HCT116 (cell line): Measurements from ENCODE around the gene DDRGK1. TPM values are rescaled to one million over a fixed set of nuclear protein-coding genes. Genes with fewer than 3 reads are reported as not detected.

Experiments used
- ATAC-seq: fragments of 200-7000 bp; cut with Tn5 transposase; 2 replicates; pipeline ENCODE4 v1.9.1; 2020; ENCODE audit warnings: mild to moderate bottlenecking, moderate library complexity
- BruUV-seq: library from RNA; stranded (reverse); fragments of 400-500 nt; replicated peaks from 2 replicates; lab custom pipeline; 2021; lab: Mats Ljungman, UMichigan
- CTCF ChIA-PET: fragments of 300-600 bp; sonication (Branson Sonifier 250); formaldehyde crosslinking; loops from one replicate; lab custom pipeline; 2021; ENCODE audit warnings: antibody characterized with exemption; lab: Charles Lee
- POLR2A ChIA-PET: fragments of 300-600, 350-600 bp; sonication (Branson Sonifier 250); formaldehyde crosslinking; loops from one replicate; lab custom pipeline; 2021; ENCODE audit warnings: antibody characterized with exemption; lab: Charles Lee
- RAD21 ChIA-PET, 2 experiments: fragments of 300-600 bp; sonication (Branson Sonifier 250); formaldehyde crosslinking; loops; one replicate each; lab custom pipeline; 2023; ENCODE audit warnings: low total read pairs in 2 of 2; ENCODE audit not compliant: uncharacterized antibody in 2 of 2, unreplicated experiment in 2 of 2, low non-redundant PET in 1 of 2; lab: Charles Lee
- DNase-seq: peaks from one replicate; pipeline ENCODE4 v3.0.0-alpha.2; 2010; ENCODE audit warnings: low read depth, low spot score
- H2AFZ ChIP-seq: fragments of 200-600 bp; shearing (Covaris generic), sonication (generic); 2 replicates; pipeline ENCODE4 v1.6.1; 2017; ENCODE audit warnings: low read depth, mixed run types, mixed read lengths, antibody characterized with exemption, low read length; ENCODE audit not compliant: poor library complexity, severe bottlenecking
- H3K27ac ChIP-seq: 2 replicates; pipeline ENCODE4 v1.5.1; 2012; ENCODE audit warnings: low read depth, low read length
- H3K27me3 ChIP-seq: fragments of 200-600 bp; sonication (generic); 2 replicates; pipeline ENCODE4 v1.6.1; 2016; ENCODE audit warnings: mixed run types, low read length, mixed read lengths; ENCODE audit not compliant: insufficient read depth
- H3K36me3 ChIP-seq, 2 experiments: fragments of 200-500 bp in 1 of 2; fragments of 200-600 bp in 1 of 2; sonication (Bioruptor generic) in 1 of 2; sonication (generic) in 1 of 2; 2 replicates each; pipeline versions ENCODE4 v1.5.1 to v1.6.1; 2014 to 2016; ENCODE audit warnings: low read length in 2 of 2, inconsistent platforms in 1 of 2, mixed read lengths in 1 of 2, mixed run types in 1 of 2; ENCODE audit not compliant: insufficient read depth in 2 of 2, control insufficient read depth in 1 of 2
- H3K4me1 ChIP-seq, 2 experiments: fragments of 200-600 bp in 1 of 2; sonication (generic) in 1 of 2; 2 replicates each; pipeline versions ENCODE4 v1.5.1 to v1.6.1; 2012 to 2017; ENCODE audit warnings: low read length in 2 of 2, inconsistent platforms in 1 of 2, mild to moderate bottlenecking in 1 of 2, mixed read lengths in 1 of 2, mixed run types in 1 of 2, moderate library complexity in 1 of 2; ENCODE audit not compliant: insufficient read depth in 2 of 2, control insufficient read depth in 1 of 2
- H3K4me2 ChIP-seq: fragments of 200-600 bp; sonication (generic); 2 replicates; pipeline ENCODE4 v1.6.1; 2017; ENCODE audit warnings: mixed run types, low read length, mixed read lengths
- H3K4me3 ChIP-seq, 2 experiments: fragments of 200-600 bp in 1 of 2; sonication (generic) in 1 of 2; replicated peaks in 1 of 2; 2 replicates each; pipeline ENCODE4 v1.5.1; 2011 to 2016; ENCODE audit warnings: low read length in 2 of 2, control low read depth in 1 of 2, low read depth in 1 of 2, mild to moderate bottlenecking in 1 of 2, mixed read lengths in 1 of 2, mixed run types in 1 of 2
- H3K79me2 ChIP-seq: fragments of 200-600 bp; sonication (generic); 2 replicates; pipeline ENCODE4 v1.6.1; 2017; ENCODE audit warnings: mild to moderate bottlenecking, mixed run types, low read length, moderate library complexity, mixed read lengths; ENCODE audit not compliant: insufficient read depth
- H3K9ac ChIP-seq: fragments of 200-600 bp; sonication (generic); 2 replicates; pipeline ENCODE4 v1.6.1; 2016; ENCODE audit warnings: low read length, mixed read lengths
- H3K9me2 ChIP-seq: fragments of 200-600 bp; sonication (generic), shearing (Covaris generic); 2 replicates; pipeline ENCODE4 v1.6.1; 2017; ENCODE audit warnings: mixed run types, mild to moderate bottlenecking, moderate library complexity; ENCODE audit not compliant: insufficient read depth
- H3K9me3 ChIP-seq, 2 experiments: fragments of 200-500 bp in 1 of 2; fragments of 200-600 bp in 1 of 2; sonication (Bioruptor generic) in 1 of 2; sonication (generic) in 1 of 2; 2 replicates each; pipeline ENCODE4 v1.6.1; 2014 to 2017; ENCODE audit warnings: low read length in 2 of 2, mixed read lengths in 2 of 2, inconsistent platforms in 1 of 2, low read depth in 1 of 2, mild to moderate bottlenecking in 1 of 2, mixed run types in 1 of 2, moderate library complexity in 1 of 2; ENCODE audit not compliant: control insufficient read depth in 1 of 2, insufficient read depth in 1 of 2
- H4K20me1 ChIP-seq: fragments of 200-600 bp; sonication (generic), shearing (Covaris generic); 2 replicates; pipeline ENCODE4 v1.6.1; 2017; ENCODE audit warnings: mixed run types, mild to moderate bottlenecking, moderate library complexity; ENCODE audit not compliant: insufficient read depth
- CEBPB ChIP-seq: IDR thresholded peaks from 2 replicates; pipeline ENCODE4 v1.6.1; 2012; ENCODE audit warnings: low read depth
- CTCF ChIP-seq, 3 experiments: fragments of 200-600 bp in 1 of 3; sonication (generic) in 1 of 3; IDR thresholded peaks in 2 of 3; conservative IDR thresholded peaks in 1 of 3; 2 replicates each; pipeline ENCODE4 v1.5.1; 2012 to 2017; ENCODE audit warnings: low read depth in 2 of 3, low read length in 2 of 3, antibody characterized with exemption in 1 of 3, borderline replicate concordance in 1 of 3, control low read depth in 1 of 3, mild to moderate bottlenecking in 1 of 3, mixed read lengths in 1 of 3, mixed run types in 1 of 3, moderate library complexity in 1 of 3; ENCODE audit not compliant: insufficient read depth in 1 of 3
- EZH2 ChIP-seq: fragments of 200-600 bp; sonication (generic); IDR thresholded peaks from 2 replicates; pipeline ENCODE4 v1.6.1; 2017; ENCODE audit warnings: antibody characterized with exemption, mixed run types
- EZH2phosphoT487 ChIP-seq: fragments of 200-600 bp; IDR thresholded peaks from 2 replicates; pipeline ENCODE4 v1.6.1; 2018; ENCODE audit warnings: antibody characterized with exemption, borderline replicate concordance
- MAX ChIP-seq: IDR thresholded peaks from 2 replicates; pipeline ENCODE4 v1.6.1; 2012
- POLR2A ChIP-seq: IDR thresholded peaks from 2 replicates; pipeline ENCODE4 v1.7.0; 2011; ENCODE audit warnings: borderline replicate concordance; ENCODE audit not compliant: insufficient read depth, insufficient read length; ENCODE audit errors: extremely low read depth
- SP1 ChIP-seq: IDR thresholded peaks from 2 replicates; pipeline ENCODE4 v1.6.1; 2012; ENCODE audit warnings: low read depth
- SRF ChIP-seq: IDR thresholded peaks from 2 replicates; pipeline ENCODE4 v1.6.1; 2012; ENCODE audit warnings: low read depth
- TCF7L2 ChIP-seq: IDR thresholded peaks from 2 replicates; pipeline ENCODE4 v1.7.0; 2011; ENCODE audit warnings: borderline replicate concordance, inconsistent platforms; ENCODE audit not compliant: insufficient read depth, insufficient read length; ENCODE audit errors: extremely low read depth
- ZFX ChIP-seq: fragments of 450-650 bp; IDR thresholded peaks from 2 replicates; pipeline ENCODE4 v1.6.1; 2017
- intact Hi-C: fragments of 100-400 bp; cut with micrococcal nuclease; formaldehyde crosslinking; loops from 2 replicates; pipeline ENCODE4 v1.10.0; 2022
- total RNA-seq: library from RNA; stranded (reverse); gene quantifications from one replicate; pipeline ENCODE4 v1.2.1, GENCODE V29; 2021; ENCODE audit not compliant: unreplicated experiment
- TF ChIP-seq, protein P1 (sequence below): IDR thresholded peaks from 2 replicates; pipeline ENCODE4 v1.6.1; 2012

DDRGK1 gene
- total RNA-seq, 1 experiment from 2014 or later, result 45.8 TPM

- H3K4me3 ChIP-seq, result peak overlapping the region; percentile 66 to 88; a peak in 3 of 4 replicates
- BruUV-seq, result no TSS peak
Observed at GRCh38 chr20:3240776-3241363, 36.4 kb upstream of the DDRGK1 start.

More at GRCh38 chr20:3240776-3241363, 36.4 kb upstream of the DDRGK1 start:
- Histone ChIP-seq H3K79me2 (no peaks in the 10 kb centered on the region), H3K36me3 (no peaks in the 10 kb centered on the region), H3K9me2 (no peaks in the 10 kb centered on the region), H3K9ac (no peak overlapping the region), H3K4me1 (peaks cover 19 to 36% of the 10 kb centered on the region in 2 experiments), H3K9me3 (no peaks in the 10 kb centered on the region), H3K27ac (no peak overlapping the region), H4K20me1 (no peaks in the 10 kb centered on the region), H3K4me2 (peak overlapping the region; percentile 98), H2AFZ (no peak overlapping the region), H3K27me3 (no peaks in the 10 kb centered on the region)
- intact Hi-C loops, result no loop called here
- TF ChIP-seq MAX (no peak), ZFX (no peak), SP1 (no peak), EZH2phosphoT487 (no peak), EZH2 (no peak), TCF7L2 (no peak), CTCF (IDR thresholded peaks at IDR 0.05 in 2 of 3, conservative IDR thresholded peaks at IDR 0.05 in 1 of 3; ENCODE audit: borderline replicate concordance in 1 of 3, insufficient read depth in 1 of 3, low read depth in 2 of 3, low read length in 2 of 3) (no peak), SRF (no peak), POLR2A (no peak), CEBPB (no peak)
- TF ChIP-seq, protein P1, sequence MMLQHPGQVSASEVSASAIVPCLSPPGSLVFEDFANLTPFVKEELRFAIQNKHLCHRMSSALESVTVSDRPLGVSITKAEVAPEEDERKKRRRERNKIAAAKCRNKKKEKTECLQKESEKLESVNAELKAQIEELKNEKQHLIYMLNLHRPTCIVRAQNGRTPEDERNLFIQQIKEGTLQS, result no peak
- ChIA-PET POLR2A (no interaction called here), RAD21 (no interaction called here), CTCF (no interaction called here)
- ATAC-seq (no peak), DNase-seq (no peak)
